ENCODE results near the gene LTBP1.

The LTBP1 gene

DNA sequence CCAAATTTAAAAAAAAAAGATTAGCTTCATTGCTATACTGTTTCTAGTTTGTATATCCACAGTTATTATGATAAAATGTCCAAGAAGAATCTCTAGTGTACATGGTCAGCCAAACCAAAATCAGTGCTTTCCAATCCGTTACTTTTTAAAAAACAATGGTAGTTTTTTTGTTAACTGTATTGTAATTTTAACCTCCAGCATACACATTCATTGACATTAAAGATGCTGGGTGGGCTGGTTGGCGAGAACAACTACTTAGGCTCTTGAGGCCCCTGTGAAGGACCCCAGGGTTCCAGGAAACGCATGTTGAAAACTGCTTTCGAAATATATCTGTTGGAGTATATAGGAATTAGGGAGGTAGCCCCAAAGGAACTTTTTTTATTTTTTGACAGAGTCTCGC lies 422.4 kb downstream of the LTBP1 start:
- Histone ChIP-seq H3K27ac (no peak overlapping the region), H3K4me1 (ENCODE audit: low read depth, poor library complexity, severe bottlenecking) (no peaks in the 10 kb centered on the region), H3K79me2 (ENCODE audit: insufficient read depth, low read depth) (no peaks in the 10 kb centered on the region), H2AFZ (ENCODE audit: low read depth) (no peak overlapping the region), H3K4me3 (IDR thresholded peaks at IDR 0.05; ENCODE audit: insufficient read depth, low read depth, low read length) (no peak overlapping the region), H4K20me1 (ENCODE audit: insufficient read depth) (no peaks in the 10 kb centered on the region), H3K4me2 (no peak overlapping the region), H3K27me3 (ENCODE audit: insufficient read depth, low read depth) (no peaks in the 10 kb centered on the region), H3K9ac (no peak overlapping the region), H3K36me3 (ENCODE audit: insufficient read depth) (no peaks in the 10 kb centered on the region)
- TF ChIP-seq, protein P1, sequence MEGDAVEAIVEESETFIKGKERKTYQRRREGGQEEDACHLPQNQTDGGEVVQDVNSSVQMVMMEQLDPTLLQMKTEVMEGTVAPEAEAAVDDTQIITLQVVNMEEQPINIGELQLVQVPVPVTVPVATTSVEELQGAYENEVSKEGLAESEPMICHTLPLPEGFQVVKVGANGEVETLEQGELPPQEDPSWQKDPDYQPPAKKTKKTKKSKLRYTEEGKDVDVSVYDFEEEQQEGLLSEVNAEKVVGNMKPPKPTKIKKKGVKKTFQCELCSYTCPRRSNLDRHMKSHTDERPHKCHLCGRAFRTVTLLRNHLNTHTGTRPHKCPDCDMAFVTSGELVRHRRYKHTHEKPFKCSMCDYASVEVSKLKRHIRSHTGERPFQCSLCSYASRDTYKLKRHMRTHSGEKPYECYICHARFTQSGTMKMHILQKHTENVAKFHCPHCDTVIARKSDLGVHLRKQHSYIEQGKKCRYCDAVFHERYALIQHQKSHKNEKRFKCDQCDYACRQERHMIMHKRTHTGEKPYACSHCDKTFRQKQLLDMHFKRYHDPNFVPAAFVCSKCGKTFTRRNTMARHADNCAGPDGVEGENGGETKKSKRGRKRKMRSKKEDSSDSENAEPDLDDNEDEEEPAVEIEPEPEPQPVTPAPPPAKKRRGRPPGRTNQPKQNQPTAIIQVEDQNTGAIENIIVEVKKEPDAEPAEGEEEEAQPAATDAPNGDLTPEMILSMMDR (conservative IDR thresholded peaks at IDR 0.05; ENCODE audit: low read depth, low read length), result no peak

DNA sequence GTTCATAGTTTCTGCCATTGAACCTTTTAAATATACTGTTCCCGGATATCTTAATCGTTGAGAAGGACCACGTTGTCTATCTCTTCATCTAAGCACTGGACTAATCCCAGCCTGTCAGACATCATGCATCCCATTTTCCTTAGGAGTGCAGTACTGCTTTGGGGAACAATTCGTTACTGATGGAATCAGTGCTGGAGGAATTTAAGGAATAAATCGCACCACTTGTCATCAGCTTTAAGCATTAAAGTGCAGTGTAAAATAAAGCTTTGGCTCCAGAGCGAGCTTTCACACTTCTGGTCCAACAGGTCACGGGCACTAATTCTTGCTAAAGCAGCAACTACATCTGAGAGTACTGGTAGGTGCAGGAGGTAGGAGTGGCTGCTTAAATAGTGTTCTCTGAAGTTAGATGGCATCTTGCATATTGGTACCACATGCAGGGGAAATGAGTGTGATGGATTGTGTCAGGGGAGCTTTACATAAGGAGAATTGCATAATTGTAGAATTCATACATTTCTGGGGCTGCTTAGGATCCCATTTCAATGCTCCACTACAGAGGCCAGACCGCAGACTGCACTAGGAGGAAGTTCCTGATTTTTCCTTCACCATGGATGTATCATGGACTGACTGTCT lies 424.0 kb downstream of the LTBP1 start:
- H3K79me2 ChIP-seq (ENCODE audit: insufficient read depth, low read depth), result no peaks in the 10 kb centered on the region
- TF ChIP-seq, protein P1 (conservative IDR thresholded peaks at IDR 0.05; ENCODE audit: low read depth, low read length), result no peak
- no peak overlapping the region for H3K27ac ChIP-seq

DNA sequence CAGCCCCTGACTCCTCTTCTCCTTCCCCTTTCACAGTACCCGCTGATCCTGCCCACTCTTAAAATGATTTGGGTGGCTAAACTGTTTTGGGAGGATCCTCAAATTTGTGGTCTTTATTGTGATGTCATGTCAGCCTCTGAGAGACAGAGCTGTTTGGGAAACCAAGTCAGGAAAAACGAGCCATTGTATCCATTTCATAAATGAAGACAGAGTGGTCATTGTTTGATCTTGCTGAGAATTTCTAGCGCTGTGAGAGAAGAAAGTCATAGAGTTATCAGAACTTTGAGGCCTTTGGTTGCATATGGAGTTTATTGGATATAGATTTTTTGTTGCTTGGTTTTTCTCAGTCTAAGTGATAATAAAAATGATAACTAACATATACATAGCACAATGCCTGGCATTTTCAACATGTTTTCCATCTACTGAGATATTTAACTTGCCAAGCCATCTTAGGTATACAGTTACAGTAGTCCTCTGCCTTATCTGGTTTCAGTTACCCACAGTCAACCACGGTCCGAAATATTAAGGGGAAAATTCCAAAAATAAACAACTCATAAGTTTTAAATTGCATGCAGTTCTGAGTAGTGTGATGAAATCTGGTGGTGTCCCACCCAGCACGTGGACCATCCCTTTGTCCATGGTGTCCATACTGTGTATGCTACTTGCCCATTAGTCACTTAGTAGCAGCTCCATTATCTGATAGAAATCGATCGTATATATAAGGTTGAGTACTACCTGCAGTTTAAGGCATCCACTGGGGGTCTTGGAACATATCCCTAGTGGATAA lies 424.7 kb downstream of the LTBP1 start:
- H3K27me3 ChIP-seq (ENCODE audit: insufficient read depth, low read depth), result no peaks in the 10 kb centered on the region
- H3K79me2 ChIP-seq (ENCODE audit: insufficient read depth, low read depth), result no peaks in the 10 kb centered on the region
- H3K4me1 ChIP-seq (ENCODE audit: low read depth, poor library complexity, severe bottlenecking), result no peaks in the 10 kb centered on the region
- no peak overlapping the region for H3K4me3 ChIP-seq (IDR thresholded peaks at IDR 0.05; ENCODE audit: insufficient read depth, low read depth, low read length)
- H3K4me2 ChIP-seq, result no peak overlapping the region
- no peaks in the 10 kb centered on the region for H4K20me1 ChIP-seq (ENCODE audit: insufficient read depth)
- no peak overlapping the region for H3K9ac ChIP-seq
- no peak overlapping the region for H2AFZ ChIP-seq (ENCODE audit: low read depth)
- no peaks in the 10 kb centered on the region for H3K36me3 ChIP-seq (ENCODE audit: insufficient read depth)
- no peak overlapping the region for H3K27ac ChIP-seq
- TF ChIP-seq, protein P1 (conservative IDR thresholded peaks at IDR 0.05; ENCODE audit: low read depth, low read length), result no peak

More for the DNA sequence above, 424.0 kb downstream of the LTBP1 start:
- H3K36me3 ChIP-seq (ENCODE audit: insufficient read depth), result no peaks in the 10 kb centered on the region
- no peak overlapping the region for H3K9ac ChIP-seq
- no peaks in the 10 kb centered on the region for H3K4me1 ChIP-seq (ENCODE audit: low read depth, poor library complexity, severe bottlenecking)
- no peaks in the 10 kb centered on the region for H4K20me1 ChIP-seq (ENCODE audit: insufficient read depth)
- no peak overlapping the region for H3K4me3 ChIP-seq (IDR thresholded peaks at IDR 0.05; ENCODE audit: insufficient read depth, low read depth, low read length)
- no peak overlapping the region for H3K4me2 ChIP-seq
- H3K27me3 ChIP-seq (ENCODE audit: insufficient read depth, low read depth), result no peaks in the 10 kb centered on the region
- H2AFZ ChIP-seq (ENCODE audit: low read depth), result no peak overlapping the region

DNA sequence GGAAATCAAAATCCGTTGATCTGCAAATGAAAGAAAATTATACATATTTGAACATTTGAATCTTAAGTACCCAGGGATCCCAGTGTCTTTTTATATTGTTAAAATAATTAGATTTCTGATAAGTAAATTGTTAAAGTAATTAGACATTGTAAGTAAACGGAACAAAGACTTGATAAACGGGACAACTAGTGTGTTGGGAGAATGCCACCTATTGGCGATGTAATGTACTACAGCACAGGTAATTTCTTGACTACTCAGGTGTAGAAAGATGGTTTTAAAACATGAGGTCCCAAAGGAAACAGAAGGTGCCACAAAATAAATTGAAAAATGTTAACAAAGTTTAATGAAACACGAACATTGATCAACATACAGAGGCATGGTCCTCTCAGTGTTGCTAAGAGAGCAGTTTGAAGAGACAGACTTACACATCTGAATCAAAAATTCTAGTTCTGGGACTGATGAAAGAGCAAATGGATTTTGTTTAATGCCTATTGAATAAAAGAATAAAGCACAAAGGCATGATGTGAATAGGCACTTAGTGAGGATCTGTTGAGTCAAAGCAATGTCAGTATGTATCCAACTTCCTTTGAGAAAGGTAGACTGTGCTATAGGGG lies 426.3 kb downstream of the LTBP1 start:
- Histone ChIP-seq H3K36me3 (ENCODE audit: insufficient read depth) (no peaks in the 10 kb centered on the region), H4K20me1 (ENCODE audit: insufficient read depth) (no peaks in the 10 kb centered on the region), H3K4me1 (ENCODE audit: low read depth, poor library complexity, severe bottlenecking) (no peaks in the 10 kb centered on the region), H3K4me2 (no peak overlapping the region), H2AFZ (ENCODE audit: low read depth) (no peak overlapping the region), H3K27me3 (ENCODE audit: insufficient read depth, low read depth) (no peaks in the 10 kb centered on the region), H3K4me3 (IDR thresholded peaks at IDR 0.05; ENCODE audit: insufficient read depth, low read depth, low read length) (no peak overlapping the region), H3K79me2 (ENCODE audit: insufficient read depth, low read depth) (no peaks in the 10 kb centered on the region), H3K9ac (no peak overlapping the region), H3K27ac (no peak overlapping the region)
- TF ChIP-seq, protein P1 (conservative IDR thresholded peaks at IDR 0.05; ENCODE audit: low read depth, low read length), result peak; percentile 91

Data from KMS-11 (cell line).